ENCODE results near the gene FBXL22. TPM values are rescaled to one million over a fixed set of nuclear protein-coding genes. Genes with fewer than 3 reads are reported as not detected.

Gene FBXL22
- total and polyA plus RNA-seq, 2 of the 4 experiments (the other 2 are of a cell fraction): 0.36 to 1.3 TPM

DNA sequence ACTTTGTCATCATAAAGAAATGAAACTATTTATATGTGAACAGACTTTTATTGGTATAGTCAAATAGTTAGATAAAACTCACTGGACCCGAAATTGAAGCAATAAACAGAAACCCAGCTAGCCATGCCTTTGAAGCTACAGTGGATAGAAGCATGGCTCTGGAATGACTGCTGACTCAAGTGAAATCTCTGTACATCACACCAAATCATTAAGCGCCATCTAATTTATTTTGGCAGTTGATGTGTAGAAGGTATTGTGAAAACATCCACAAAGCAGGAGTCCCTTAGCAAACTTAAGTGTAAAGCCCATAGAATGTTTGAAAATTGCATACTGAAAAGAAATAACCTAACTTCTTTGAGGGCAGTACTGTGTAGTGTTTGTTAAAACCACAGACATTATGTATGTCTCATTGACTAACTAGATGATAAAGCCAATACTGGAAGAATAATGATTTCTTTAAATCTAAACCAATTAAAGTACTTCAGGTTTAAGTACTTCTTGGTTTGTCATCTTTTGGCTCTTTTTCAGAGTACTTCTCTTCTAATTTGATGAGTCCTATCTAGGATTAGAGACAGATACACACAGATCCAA lies 42.8 kb upstream of the FBXL22 start:
- Histone ChIP-seq H2AFZ (replicated peaks; ENCODE audit: low read length, poor library complexity) (no peak overlapping the region), H3K4me2 (ENCODE audit: low read depth, low read length) (peak overlapping the region; percentile 74; the same call in 1 of the 2 replicates), H3K4ac (ENCODE audit: low read depth, low read length) (no peak overlapping the region), H3K9me1 (ENCODE audit: insufficient read depth, low read length) (peaks cover 7% of the 10 kb centered on the region), H3K18ac (ENCODE audit: low read depth, low read length) (peak overlapping the region; percentile 58; the same call in 1 of the 2 replicates), H2BK15ac (ENCODE audit: low read depth, low read length) (no peak overlapping the region), H2BK5ac (ENCODE audit: low read depth, low read length, poor library complexity, severe bottlenecking) (peak overlapping the region; percentile 98), H4K91ac (ENCODE audit: insufficient read depth, low read depth, low read length) (no peak overlapping the region), H3K4me3 (ENCODE audit: insufficient read depth, low read depth, low read length) (no peak overlapping the region), H4K20me1 (ENCODE audit: insufficient read depth, low read length) (peaks cover 3% of the 10 kb centered on the region; the same call in 1 of the 2 replicates), H3K56ac (ENCODE audit: extremely low read depth, insufficient read depth, low read length) (no peak overlapping the region), H3K9ac (ENCODE audit: low read depth, low read length) (no peak overlapping the region), H3K36me3 (ENCODE audit: control insufficient read depth, insufficient read depth, low read length) (peaks cover 7% of the 10 kb centered on the region), H2AK5ac (ENCODE audit: low read depth, low read length) (no peak overlapping the region), H3K14ac (replicated peaks; ENCODE audit: low read depth, low read length) (no peak overlapping the region), H2AK9ac (replicated peaks; ENCODE audit: low read depth, low read length, poor library complexity) (no peak overlapping the region), H3K4me1 (ENCODE audit: control insufficient read depth, insufficient read depth, low read length) (no peaks in the 10 kb centered on the region), H3K23ac (ENCODE audit: low read depth, low read length) (no peak overlapping the region), H3K79me1 (ENCODE audit: low read depth in 1 of 2, low read length in 2 of 2) (peaks cover 10 to 25% of the 10 kb centered on the region in 2 experiments; a peak in 3 of 4 replicates), H2BK20ac (ENCODE audit: low read depth, low read length) (no peak overlapping the region), H3K9me3 (ENCODE audit: control insufficient read depth, insufficient read depth, low read length) (no peaks in the 10 kb centered on the region), H3K27me3 (ENCODE audit: control insufficient read depth, insufficient read depth, low read length) (no peaks in the 10 kb centered on the region), H4K8ac (ENCODE audit: low read depth in 2 of 2, low read length in 2 of 2) (no peak overlapping the region), H3K27ac (ENCODE audit: insufficient read depth, low read length) (peak overlapping the region; percentile 49; the same call in 1 of the 2 replicates), H2BK120ac (ENCODE audit: low read depth, low read length) (no peak overlapping the region), H4K5ac (ENCODE audit: low read depth, low read length) (no peak overlapping the region; the same call in 1 of the 2 replicates)
- ChIA-PET CTCF (interaction anchor here (0.6 kb wide), 1 partner anchor 14 kb away, joined by 4 read pairs; no protein-coding TSS in a partner anchor), POLR2A (ENCODE audit: unreplicated experiment) (no interaction called here)
- in situ Hi-C loops (cut with MboI; ENCODE audit: low sequenced_read_pairs): loop anchor here (5.0 kb wide), 1 partner anchor 42 kb away; no protein-coding TSS in a partner anchor
- dilution Hi-C loops (cut with HindIII; ENCODE audit: low sequenced_read_pairs, unreplicated experiment): no loop called here
- peak; percentile 27 for DNase-seq
- intact Hi-C loops (cut with micrococcal nuclease): no loop called here
- no peak for TF ChIP-seq CHD1 (IDR thresholded peaks at IDR 0.05; ENCODE audit: low read depth, low read length)
- TF ChIP-seq MAFK (IDR thresholded peaks at IDR 0.05; ENCODE audit: low read depth, low read length): peak; percentile 64
- TF ChIP-seq MXI1 (IDR thresholded peaks at IDR 0.05; ENCODE audit: borderline replicate concordance, low read depth, low read length): 0 out of 2 replicates have a peak, but pooled peaks have one; percentile 38
- TF ChIP-seq CEBPB (IDR thresholded peaks at IDR 0.05; ENCODE audit: low read depth, low read length): no peak
- TF ChIP-seq ELK1 (IDR thresholded peaks at IDR 0.05; ENCODE audit: borderline replicate concordance, low read depth, low read length): no peak
- TF ChIP-seq NFE2L2 (IDR thresholded peaks at IDR 0.05; ENCODE audit: low read depth, low read length): no peak
- TF ChIP-seq RCOR1 (IDR thresholded peaks at IDR 0.05; ENCODE audit: insufficient replicate concordance, low read length): no peak
- ATAC-seq (ENCODE audit: low read depth): peak; percentile 42; the same call in 1 of the 2 replicates
- no CpG with 5 or more reads among the region's 2 CpGs for WGBS, 2 experiments (ENCODE audit: extremely low coverage in 2 of 2, insufficient read length in 1 of 2)
- no TSS peak for BruUV-seq (replicated peaks)

Measured in IMR-90 (cell line).